SU-DHL-6 (cell line): ENCODE measurements around the gene SLC5A11.

Source experiments
- CTCF ChIP-seq: fragments of 200-600 bp; sonication (generic); IDR thresholded peaks from one replicate; pipeline ENCODE4 v1.5.1; 2017; ENCODE audit warnings: antibody characterized with exemption, mild to moderate bottlenecking, low read length, moderate library complexity; ENCODE audit not compliant: insufficient read depth, poor library complexity, severe bottlenecking
- EZH2phosphoT487 ChIP-seq: fragments of 200-600 bp; sonication (generic), shearing (Covaris generic); conservative IDR thresholded peaks from 2 replicates; pipeline ENCODE4 v1.6.1; 2018; ENCODE audit warnings: mild to moderate bottlenecking, antibody characterized with exemption, low read length, moderate library complexity, mixed read lengths

GRCh38 chr16:24931091-24931490, 85.3 kb downstream of the SLC5A11 start:
- TF ChIP-seq CTCF (no peak), EZH2phosphoT487 (no peak)
